Lower leg skin (tissue), 4 donors: Measurements from ENCODE around the gene CHTF18. TPM values are rescaled to one million over a fixed set of nuclear protein-coding genes. Genes with fewer than 3 reads are reported as not detected.

ENCODE experiments used
- DNase-seq, 2 donors: peaks; one replicate each; pipeline ENCODE4 v3.0.0-alpha.2; 2019; ENCODE audit warnings: low spot score in 2 of 2
- H3K4me3 ChIP-seq: fragments of 200-600 bp; sonication (generic); 2 replicates; pipeline ENCODE4 v1.5.1; 2017; ENCODE audit warnings: mild to moderate bottlenecking, low read depth; ENCODE audit not compliant: poor library complexity, severe bottlenecking
- CTCF ChIP-seq, 3 donors: fragments of 450-650 bp; IDR thresholded peaks; one replicate each; pipeline ENCODE4 v1.5.1; 2016; ENCODE audit warnings: antibody characterized with exemption in 3 of 3, mild to moderate bottlenecking in 3 of 3, moderate library complexity in 2 of 3
- POLR2A ChIP-seq, 2 donors: fragments of 450-650 bp; IDR thresholded peaks; one replicate each; pipeline ENCODE4 v1.6.1; 2016 to 2017; ENCODE audit warnings: antibody characterized with exemption in 2 of 2, mild to moderate bottlenecking in 1 of 2, moderate library complexity in 1 of 2
- WGBS, 2 donors: methylation state at CpG; one replicate each; pipeline ENCODE4 v1.1.5; 2018; 5-methylcytosine and 5-hydroxymethylcytosine counted together
- intact Hi-C: fragments of 100-400 bp; cut with DNase I; formaldehyde crosslinking; loops from one replicate; pipeline ENCODE4 v1.15.0; 2023; ENCODE audit warnings: low total_unique reads
- total RNA-seq, 4 donors: library from RNA; depleted of rRNA; stranded (reverse); fragments of >200 nt; gene quantifications; one replicate each; pipeline ENCODE4 v1.1.0, GENCODE V29; 2016

Gene CHTF18
- total RNA-seq, 4 donors from 2014 or later, result 4.6 to 23.4 (median 12.2) TPM

- intact Hi-C loops, result no loop called here
- 36 to 37% methylated on average over 16 of the region's 16 CpGs for WGBS, 2 donors
- H3K4me3 ChIP-seq, result no peak overlapping the region
- TF ChIP-seq CTCF (IDR thresholded peaks at IDR 0.05) (no peak), POLR2A (IDR thresholded peaks at IDR 0.05) (no peak)
- DNase-seq, result no peak
Measured at GRCh38 chr16:777826-778225, 10.6 kb upstream of the CHTF18 start.

DNA sequence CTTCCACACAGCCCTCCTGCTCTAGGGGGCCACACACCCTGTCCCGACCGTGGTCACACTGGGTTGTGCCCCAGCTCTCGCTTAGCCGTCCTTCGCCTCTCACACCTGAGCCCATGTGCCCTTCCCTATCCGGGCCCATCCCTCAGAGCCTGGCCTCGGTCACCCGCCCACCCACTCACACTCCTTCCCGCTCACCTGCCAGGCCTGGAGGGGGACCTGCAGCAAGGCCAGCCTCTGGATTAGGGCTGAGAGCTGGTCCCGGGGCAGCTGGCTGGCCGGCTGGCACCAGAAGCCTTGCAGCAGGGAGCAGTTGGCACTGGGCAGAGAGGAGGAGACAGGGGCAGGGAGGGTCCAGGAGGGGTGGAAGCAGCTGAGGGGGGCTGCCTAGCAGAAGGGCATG is 10.0 kb upstream of the CHTF18 start:
- no peak overlapping the region for H3K4me3 ChIP-seq
- intact Hi-C loops, result no loop called here
- no peak for DNase-seq
- 71 to 76% methylated on average over 11 of the region's 11 CpGs for WGBS, 2 donors
- TF ChIP-seq CTCF (IDR thresholded peaks at IDR 0.05) (no peak), POLR2A (IDR thresholded peaks at IDR 0.05) (no peak)

- no peak for DNase-seq
- H3K4me3 ChIP-seq, result no peak overlapping the region
- 87 to 89% methylated on average over 6 of the region's 6 CpGs for WGBS, 2 donors
- intact Hi-C loops, result no loop called here
- TF ChIP-seq POLR2A (IDR thresholded peaks at IDR 0.05), result no peak
- TF ChIP-seq CTCF (IDR thresholded peaks at IDR 0.05), result no peak
Measured at GRCh38 chr16:778909-779527, 9.4 kb upstream of the CHTF18 start.

- DNase-seq, result no peak
- no peak for TF ChIP-seq POLR2A (IDR thresholded peaks at IDR 0.05)
- TF ChIP-seq CTCF (IDR thresholded peaks at IDR 0.05), result no peak
- H3K4me3 ChIP-seq, result no peak overlapping the region
- intact Hi-C loops, result no loop called here
- 82 to 83% methylated on average over 9 to 13 of the region's 13 CpGs for WGBS, 2 donors
Measured at GRCh38 chr16:779561-779960, 8.9 kb upstream of the CHTF18 start.

GRCh38 chr16:780296-780695 is 8.1 kb upstream of the CHTF18 start:
- intact Hi-C loops, result loop anchor here (5.0 kb wide), 1 partner anchor 68 kb away; no protein-coding TSS in a partner anchor
- H3K4me3 ChIP-seq, result no peak overlapping the region
- TF ChIP-seq POLR2A (IDR thresholded peaks at IDR 0.05) (no peak), CTCF (IDR thresholded peaks at IDR 0.05) (no peak)
- WGBS, 2 donors, result 83 to 87% methylated on average over 16 of the region's 16 CpGs
- no peak for DNase-seq
